Progenitor cell of endocrine pancreas (in vitro differentiated cells): ENCODE measurements around the gene BEND7. TPM values are rescaled to one million over a fixed set of nuclear protein-coding genes. Genes with fewer than 3 reads are reported as not detected.
"Not testable (repeated sequence)": the region's sequence is repeated elsewhere in the genome, so short reads cannot be mapped to it uniquely, and the experiment has no call there.

Experiments
- DNase-seq: peaks from one replicate; pipeline ENCODE4 v3.0.0; 2021; ENCODE audit warnings: low spot score; ENCODE audit not compliant: unreplicated experiment
- H3K27ac Mint-ChIP-seq: 2 replicates; pipeline ENCODE4 v1.8.0; 2021; ENCODE audit warnings: mild to moderate bottlenecking, moderate library complexity, mixed read lengths
- H3K27me3 Mint-ChIP-seq: 2 replicates; pipeline ENCODE4 v1.8.0; 2021; ENCODE audit warnings: mixed read lengths
- H3K36me3 Mint-ChIP-seq: 2 replicates; pipeline ENCODE4 v1.8.0; 2022; ENCODE audit warnings: mixed read lengths; ENCODE audit not compliant: insufficient read depth
- H3K4me1 Mint-ChIP-seq: 2 replicates; pipeline ENCODE4 v1.8.0; 2021; ENCODE audit warnings: low read depth, mixed read lengths
- H3K4me3 Mint-ChIP-seq: 2 replicates; pipeline ENCODE4 v1.8.0; 2021; ENCODE audit warnings: low read depth, mild to moderate bottlenecking, moderate library complexity, mixed read lengths
- H3K9me3 Mint-ChIP-seq: 2 replicates; pipeline ENCODE4 v1.8.0; 2021; ENCODE audit warnings: low read depth, mixed read lengths
- total RNA-seq: library from RNA; stranded (reverse); gene quantifications from 2 replicates; pipeline ENCODE4 v1.2.1, GENCODE V29; 2021
- TF ChIP-seq, protein P1 (sequence below): fragments of 200-600 bp; sonication (generic); IDR thresholded peaks from one replicate; pipeline ENCODE4 v1.5.0; 2021; ENCODE audit warnings: antibody characterized with exemption, mild to moderate bottlenecking; ENCODE audit not compliant: unreplicated experiment

Gene BEND7
- total RNA-seq, 1 donor from 2014 or later = 47.8 TPM

DNA sequence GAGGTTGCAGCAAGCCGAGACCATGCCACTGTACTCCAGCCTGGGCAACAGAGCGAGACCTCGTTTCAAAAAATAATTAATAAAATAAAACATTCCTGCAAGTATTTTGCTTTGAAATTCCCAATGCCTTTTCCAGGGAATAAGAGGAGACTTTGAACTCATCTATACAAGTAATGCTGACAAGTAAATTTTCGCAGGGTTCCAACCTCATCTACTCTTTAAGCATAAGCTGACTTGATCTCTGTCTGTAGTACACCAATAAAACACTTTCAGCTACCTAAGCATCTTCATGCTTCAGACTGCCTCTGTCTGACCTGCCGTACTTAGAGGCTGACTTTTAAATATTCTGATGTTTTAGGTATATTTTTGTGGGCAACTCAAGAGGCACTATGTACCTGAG, 13.7 kb upstream of the BEND7 start:
- no peak overlapping the region for H3K4me3 Mint-ChIP-seq
- TF ChIP-seq, protein P1, sequence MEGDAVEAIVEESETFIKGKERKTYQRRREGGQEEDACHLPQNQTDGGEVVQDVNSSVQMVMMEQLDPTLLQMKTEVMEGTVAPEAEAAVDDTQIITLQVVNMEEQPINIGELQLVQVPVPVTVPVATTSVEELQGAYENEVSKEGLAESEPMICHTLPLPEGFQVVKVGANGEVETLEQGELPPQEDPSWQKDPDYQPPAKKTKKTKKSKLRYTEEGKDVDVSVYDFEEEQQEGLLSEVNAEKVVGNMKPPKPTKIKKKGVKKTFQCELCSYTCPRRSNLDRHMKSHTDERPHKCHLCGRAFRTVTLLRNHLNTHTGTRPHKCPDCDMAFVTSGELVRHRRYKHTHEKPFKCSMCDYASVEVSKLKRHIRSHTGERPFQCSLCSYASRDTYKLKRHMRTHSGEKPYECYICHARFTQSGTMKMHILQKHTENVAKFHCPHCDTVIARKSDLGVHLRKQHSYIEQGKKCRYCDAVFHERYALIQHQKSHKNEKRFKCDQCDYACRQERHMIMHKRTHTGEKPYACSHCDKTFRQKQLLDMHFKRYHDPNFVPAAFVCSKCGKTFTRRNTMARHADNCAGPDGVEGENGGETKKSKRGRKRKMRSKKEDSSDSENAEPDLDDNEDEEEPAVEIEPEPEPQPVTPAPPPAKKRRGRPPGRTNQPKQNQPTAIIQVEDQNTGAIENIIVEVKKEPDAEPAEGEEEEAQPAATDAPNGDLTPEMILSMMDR = no peak
- no peaks in the 10 kb centered on the region for H3K36me3 Mint-ChIP-seq
- DNase-seq = no peak
- H3K27ac Mint-ChIP-seq = no peak overlapping the region
- H3K27me3 Mint-ChIP-seq = peaks cover 15% of the 10 kb centered on the region
- H3K4me1 Mint-ChIP-seq = no peaks in the 10 kb centered on the region
- peaks cover 4% of the 10 kb centered on the region for H3K9me3 Mint-ChIP-seq

DNA sequence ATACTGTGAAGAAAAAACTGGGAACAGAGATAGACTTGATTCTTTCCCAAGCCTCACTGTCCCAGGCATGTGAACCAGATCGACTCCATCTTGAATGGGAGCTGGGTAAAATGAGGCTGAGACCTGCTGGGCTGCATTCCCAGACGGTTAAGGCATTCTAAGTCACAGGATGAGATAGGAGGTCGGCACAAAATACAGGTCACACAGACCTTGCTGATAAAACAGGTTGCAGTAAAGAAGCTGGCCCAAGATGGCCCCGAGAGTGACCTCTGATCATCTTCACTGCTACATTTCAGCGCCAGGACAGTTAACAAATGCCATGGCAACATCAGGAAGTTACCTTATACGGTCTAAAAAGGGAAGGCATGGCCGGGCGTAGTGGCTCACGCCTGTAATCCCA, 9.2 kb upstream of the BEND7 start:
- not testable (repeated sequence) for H3K9me3 Mint-ChIP-seq, H3K36me3 Mint-ChIP-seq, H3K27ac Mint-ChIP-seq, H3K27me3 Mint-ChIP-seq, H3K4me1 Mint-ChIP-seq, H3K4me3 Mint-ChIP-seq, DNase-seq

DNA sequence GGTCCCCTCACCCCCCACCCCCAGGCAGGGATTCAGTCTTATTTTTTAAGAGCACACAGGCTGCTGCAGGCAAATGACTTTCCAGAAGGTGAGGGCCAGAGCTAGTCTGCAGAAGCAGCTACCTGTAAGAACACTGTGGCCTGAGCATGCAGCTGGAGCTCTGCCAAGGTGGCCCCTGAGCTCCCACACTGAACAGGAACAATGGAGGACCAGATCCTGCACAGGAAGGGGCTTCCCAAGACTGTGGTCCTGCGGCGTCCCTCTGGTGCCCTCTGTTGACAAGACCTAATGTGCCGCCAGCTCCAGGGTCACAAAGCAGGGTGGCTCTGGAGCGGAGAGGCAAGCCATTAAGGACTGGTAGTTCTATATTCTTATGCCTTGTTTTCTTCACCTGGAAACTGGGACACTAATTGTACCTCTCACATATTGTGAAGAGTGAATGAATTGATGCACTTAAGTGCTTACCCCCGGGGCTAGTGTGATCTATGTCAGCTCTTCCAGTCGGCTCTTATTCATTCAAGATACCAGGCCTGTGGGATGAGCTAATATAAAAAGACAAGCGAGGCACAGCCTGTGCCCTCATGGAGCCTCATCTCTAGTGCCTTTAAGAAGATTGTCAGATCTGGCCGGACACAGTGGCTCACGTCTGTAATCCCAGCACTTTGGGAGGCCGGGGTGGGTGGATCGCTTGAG, 8.0 kb upstream of the BEND7 start:
- TF ChIP-seq, protein P1 = peak; percentile 75
- Mint-ChIP-seq H3K27ac (no peak overlapping the region), H3K27me3 (peaks cover 15% of the 10 kb centered on the region), H3K4me3 (peak overlapping the region; percentile 37), H3K9me3 (peaks cover 3% of the 10 kb centered on the region), H3K36me3 (no peaks in the 10 kb centered on the region), H3K4me1 (no peaks in the 10 kb centered on the region)
- DNase-seq = peak; percentile 64

DNA sequence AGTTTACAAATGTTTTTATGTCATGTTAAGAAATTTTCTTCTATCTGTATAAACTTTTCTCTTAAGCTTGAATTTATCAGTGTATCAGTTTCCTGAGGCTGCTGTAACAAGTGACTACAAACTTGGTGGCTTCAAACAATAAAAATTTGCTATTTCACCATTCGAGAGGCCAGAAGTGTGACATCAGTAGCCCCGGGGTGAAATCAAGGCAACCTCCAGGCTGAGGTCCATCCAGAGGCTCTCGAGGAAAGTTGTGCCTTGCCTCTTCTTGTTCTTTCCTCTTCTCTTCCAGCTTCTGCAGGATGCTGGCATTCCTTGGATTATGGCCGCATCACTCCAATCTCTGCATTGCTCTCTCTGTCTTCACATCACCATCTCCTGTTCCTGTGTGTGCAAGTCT, 6.5 kb upstream of the BEND7 start:
- no peaks in the 10 kb centered on the region for H3K4me1 Mint-ChIP-seq

DNA sequence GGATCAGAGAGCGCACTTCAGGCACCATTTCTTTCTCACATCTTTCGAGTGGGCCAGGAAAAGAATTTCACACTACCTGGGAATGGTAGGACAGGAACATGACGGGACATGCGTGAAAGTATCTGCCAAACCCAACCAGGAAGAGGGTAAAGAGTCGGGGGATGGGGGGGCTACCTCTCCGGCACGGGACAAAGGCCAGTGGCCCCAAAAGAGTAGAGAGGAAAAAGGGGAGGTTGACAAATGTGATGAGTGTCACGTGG, 830 bp upstream of the BEND7 start:
- no peak for DNase-seq
- TF ChIP-seq, protein P1 = no peak
- Mint-ChIP-seq H3K4me1 (peaks cover 22% of the 10 kb centered on the region), H3K27ac (peak overlapping the region; percentile 91), H3K36me3 (peaks cover 6% of the 10 kb centered on the region), H3K9me3 (no peaks in the 10 kb centered on the region), H3K4me3 (peak overlapping the region; percentile 71), H3K27me3 (peaks cover 22% of the 10 kb centered on the region)

More for the DNA sequence above, 6.5 kb upstream of the BEND7 start:
- Mint-ChIP-seq H3K4me3 (no peak overlapping the region), H3K27ac (no peak overlapping the region), H3K27me3 (peaks cover 15% of the 10 kb centered on the region), H3K36me3 (no peaks in the 10 kb centered on the region), H3K9me3 (peaks cover 3% of the 10 kb centered on the region)
- DNase-seq = no peak
- TF ChIP-seq, protein P1 = no peak

DNA sequence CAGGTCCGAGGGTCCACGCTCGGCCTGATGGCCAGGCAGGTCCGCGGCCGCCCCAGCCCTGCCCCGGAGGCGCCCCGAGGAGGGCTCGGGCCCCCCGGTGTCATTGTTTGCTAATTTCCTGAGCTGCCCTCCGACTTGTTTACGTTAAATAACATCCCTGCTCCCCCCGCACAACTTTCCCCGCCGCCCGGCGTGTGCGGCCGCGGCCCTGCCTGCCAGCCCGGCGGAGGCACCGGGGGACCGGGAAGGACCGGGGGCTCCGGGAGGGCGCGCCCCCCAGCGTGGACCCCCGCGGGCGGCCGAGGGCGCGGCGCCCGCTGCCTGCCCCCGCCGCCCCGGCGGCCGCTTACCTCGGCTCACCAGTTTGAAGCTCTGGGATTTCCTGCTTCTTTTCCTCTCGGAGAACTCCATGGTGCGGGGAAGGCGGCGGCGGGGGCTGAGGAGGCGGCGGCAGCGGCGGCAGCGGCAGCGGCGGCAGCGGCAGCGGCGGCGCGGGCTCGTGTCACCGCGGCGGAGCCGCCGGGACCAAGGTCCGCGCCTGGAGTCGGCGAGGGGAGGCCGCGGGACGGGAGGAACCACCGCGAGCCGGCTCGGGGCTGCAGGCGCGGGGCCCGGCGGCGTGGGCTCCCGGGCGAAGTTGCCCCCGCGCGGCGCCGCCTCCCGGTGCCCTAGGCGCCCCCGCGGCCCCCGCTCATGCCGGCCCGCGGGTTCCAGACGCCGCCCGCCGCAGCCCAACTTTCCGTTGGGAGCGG, 515 bp downstream of the BEND7 start:
- Mint-ChIP-seq H3K9me3 (no peaks in the 10 kb centered on the region), H3K4me1 (peaks cover 22% of the 10 kb centered on the region), H3K36me3 (peaks cover 6% of the 10 kb centered on the region), H3K27me3 (peaks cover 20% of the 10 kb centered on the region), H3K4me3 (peak overlapping the region; percentile 80), H3K27ac (peak overlapping the region; percentile 89)
- TF ChIP-seq, protein P1 = no peak
- peak; percentile 21 for DNase-seq
